ENCODE results near the gene CD33. TPM values are rescaled to one million over a fixed set of nuclear protein-coding genes. Genes with fewer than 3 reads are reported as not detected.

The CD33 gene
- total and polyA plus RNA-seq, 3 donors from 2014 or later: 1.3 to 3.8 (median 1.7) TPM

GRCh38 chr19:51247972-51248590, 23.2 kb downstream of the CD33 start:
- Histone ChIP-seq H3K4me1 (no peaks in the 10 kb centered on the region), H3K27ac (no peak overlapping the region), H3K27me3 (no peaks in the 10 kb centered on the region), H3K36me3 (ENCODE audit: low read depth, missing control alignments) (no peaks in the 10 kb centered on the region), H3K4me3 (no peak overlapping the region), H3K9me3 (no peaks in the 10 kb centered on the region)
- TF ChIP-seq POLR2A (IDR thresholded peaks at IDR 0.05) (no peak), CTCF (IDR thresholded peaks at IDR 0.05) (no peak)
- intact Hi-C loops (cut with DNase I; ENCODE audit: low total_unique reads): no loop called here
- WGBS, 2 donors: 77 to 83% methylated on average over 7 of the region's 7 CpGs
- DNase-seq: no peak

- no peak for TF ChIP-seq POLR2A (IDR thresholded peaks at IDR 0.05)
- TF ChIP-seq CTCF (IDR thresholded peaks at IDR 0.05): no peak
These were observed 26.0 kb downstream of the CD33 start, which contains the start of gene SIGLECL1 for GRCh38 chr19:51250786-51251467. TSS of gene SIGLECL1 (plus strand) at chr19:51251080. CDS start at chr19:51264073, 12,993 bp downstream.

DNA sequence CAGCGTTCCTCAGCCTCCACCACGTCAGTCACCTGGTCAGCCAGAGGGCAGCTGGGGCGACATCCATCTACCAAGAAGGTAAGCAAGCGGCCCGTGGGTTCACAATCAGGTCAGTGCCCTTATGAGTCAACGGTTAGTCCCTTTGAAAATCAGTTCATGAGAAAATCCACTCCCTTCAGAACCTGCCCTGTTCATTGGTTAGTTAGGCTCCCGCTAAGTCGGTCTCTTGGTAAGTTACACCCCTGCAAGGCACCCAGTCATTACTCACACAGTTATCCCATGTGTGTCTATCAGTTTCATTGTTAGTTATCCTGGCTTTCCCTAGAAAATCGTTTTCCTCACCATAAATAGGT, 26.6 kb downstream of the CD33 start:
- intact Hi-C loops (cut with DNase I; ENCODE audit: low total_unique reads): no loop called here
- Histone ChIP-seq H3K36me3 (ENCODE audit: low read depth, missing control alignments) (no peaks in the 10 kb centered on the region), H3K4me3 (peak overlapping the region; percentile 31 to 49), H3K9me3 (no peaks in the 10 kb centered on the region), H3K27ac (no peak overlapping the region), H3K27me3 (no peaks in the 10 kb centered on the region), H3K4me1 (no peaks in the 10 kb centered on the region)
- WGBS, 2 donors: 55 to 75% methylated on average over 9 of the region's 9 CpGs
- no peak for DNase-seq
- no peak for TF ChIP-seq POLR2A (IDR thresholded peaks at IDR 0.05)
- no peak for TF ChIP-seq CTCF (IDR thresholded peaks at IDR 0.05)

More at GRCh38 chr19:51250786-51251467, 26.0 kb downstream of the CD33 start, which contains the start of gene SIGLECL1:
- WGBS, 2 donors: 77 to 94% methylated on average over 18 to 22 of the region's 23 CpGs
- H3K9me3 ChIP-seq: no peaks in the 10 kb centered on the region
- H3K36me3 ChIP-seq (ENCODE audit: low read depth, missing control alignments): no peaks in the 10 kb centered on the region
- peak; percentile 81 for DNase-seq
- peak within 1 kb of the TSS; percentile 31 to 49 for H3K4me3 ChIP-seq
- intact Hi-C loops (cut with DNase I; ENCODE audit: low total_unique reads): no loop called here
- H3K4me1 ChIP-seq: no peaks in the 10 kb centered on the region
- H3K27me3 ChIP-seq: no peaks in the 10 kb centered on the region
- no peak within 1 kb of the TSS for H3K27ac ChIP-seq

DNA sequence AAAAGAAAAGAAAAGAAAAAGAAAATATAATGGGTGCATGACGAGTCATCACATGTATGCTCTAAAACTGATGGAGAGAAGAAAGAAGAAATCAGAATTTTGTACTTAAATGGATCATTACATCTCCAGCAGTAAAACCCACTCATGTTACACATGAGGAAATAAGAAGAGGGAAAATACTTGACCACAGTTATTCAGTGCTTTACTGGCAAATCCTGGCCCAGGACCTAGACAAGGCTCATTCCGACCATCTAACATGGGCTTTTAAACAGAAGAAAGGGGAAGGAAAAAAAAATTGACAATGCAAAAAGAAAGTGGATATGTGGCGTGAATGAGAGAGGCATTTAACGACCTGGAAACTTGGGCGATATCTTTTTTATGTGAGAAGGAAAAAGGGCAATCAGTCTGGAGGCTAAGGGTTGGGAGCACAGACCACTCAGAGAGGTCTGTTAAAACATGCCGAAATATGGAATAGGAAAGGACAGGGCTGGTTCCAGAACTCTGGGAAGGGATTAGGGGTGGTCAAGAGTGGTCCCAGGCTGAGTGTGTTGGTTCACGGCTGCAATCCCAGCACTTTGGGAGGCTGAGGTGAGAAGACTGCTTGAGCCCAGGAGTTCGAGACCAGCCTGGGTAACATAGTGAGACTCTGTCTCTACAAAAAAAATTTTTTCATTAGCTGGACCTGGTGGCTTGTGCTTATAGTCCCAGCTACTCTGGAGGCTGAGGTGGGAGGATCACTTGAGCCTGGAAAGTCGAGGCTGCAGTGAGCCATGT, 27.6 kb downstream of the CD33 start:
- Histone ChIP-seq H3K27ac (no peak overlapping the region), H3K4me1 (no peaks in the 10 kb centered on the region), H3K36me3 (ENCODE audit: low read depth, missing control alignments) (no peaks in the 10 kb centered on the region), H3K27me3 (no peaks in the 10 kb centered on the region), H3K4me3 (no peak overlapping the region), H3K9me3 (no peaks in the 10 kb centered on the region)
- no peak for TF ChIP-seq CTCF (IDR thresholded peaks at IDR 0.05)
- intact Hi-C loops (cut with DNase I; ENCODE audit: low total_unique reads): no loop called here
- DNase-seq: no peak
- WGBS, 2 donors: 79 to 84% methylated on average over 9 of the region's 9 CpGs
